ENCODE results near the gene SBDS. TPM values are rescaled to one million over a fixed set of nuclear protein-coding genes. Genes with fewer than 3 reads are reported as not detected.

The SBDS gene
- total and polyA plus RNA-seq, 2 experiments from 2014 or later = 85.1 to 118 TPM

- H4K20me1 ChIP-seq (ENCODE audit: insufficient read depth, poor library complexity, severe bottlenecking) = no peaks in the 10 kb centered on the region
- no peaks in the 10 kb centered on the region for H3K36me3 ChIP-seq (replicated peaks; ENCODE audit: insufficient read depth, low read depth)
- no peaks in the 10 kb centered on the region for H3K9me2 ChIP-seq (replicated peaks; ENCODE audit: insufficient read depth)
- H2AFZ ChIP-seq = no peak overlapping the region
- peak overlapping the region; percentile 34 for H3K27ac ChIP-seq
- TF ChIP-seq EZH2phosphoT487 (IDR thresholded peaks at IDR 0.05; ENCODE audit: low read depth, severe bottlenecking, unreplicated experiment) (no peak), CTCF (IDR thresholded peaks at IDR 0.05; ENCODE audit: poor library complexity) (no peak), EZH2 (IDR thresholded peaks at IDR 0.05; ENCODE audit: borderline replicate concordance) (no peak)
- no peak overlapping the region for H3K4me2 ChIP-seq
- no peaks in the 10 kb centered on the region for H3K4me1 ChIP-seq (ENCODE audit: insufficient read depth)
- no peak overlapping the region for H3K4me3 ChIP-seq
- no peaks in the 10 kb centered on the region for H3K9me3 ChIP-seq (ENCODE audit: low read depth)
- H3K79me2 ChIP-seq = no peaks in the 10 kb centered on the region
- 47% methylated on average over 4 of the region's 4 CpGs for WGBS (ENCODE audit: low lambda C conversion rate, missing lambda C conversion rate)
- no peaks in the 10 kb centered on the region for H3K27me3 ChIP-seq
- peak; percentile 14 for DNase-seq (ENCODE audit: low spot score)
These were observed 31.0 kb downstream of the SBDS start for GRCh38 chr7:66964411-66964810.

- no peaks in the 10 kb centered on the region for H3K27me3 ChIP-seq
- H3K79me2 ChIP-seq = no peaks in the 10 kb centered on the region
- no peaks in the 10 kb centered on the region for H3K36me3 ChIP-seq (replicated peaks; ENCODE audit: insufficient read depth, low read depth)
- H3K9me3 ChIP-seq (ENCODE audit: low read depth) = no peaks in the 10 kb centered on the region
- no peaks in the 10 kb centered on the region for H4K20me1 ChIP-seq (ENCODE audit: insufficient read depth, poor library complexity, severe bottlenecking)
- H3K27ac ChIP-seq = no peak overlapping the region
- no peak overlapping the region for H2AFZ ChIP-seq
- H3K4me1 ChIP-seq (ENCODE audit: insufficient read depth) = no peaks in the 10 kb centered on the region
- TF ChIP-seq EZH2phosphoT487 (IDR thresholded peaks at IDR 0.05; ENCODE audit: low read depth, severe bottlenecking, unreplicated experiment) (no peak), EZH2 (IDR thresholded peaks at IDR 0.05; ENCODE audit: borderline replicate concordance) (no peak), CTCF (IDR thresholded peaks at IDR 0.05; ENCODE audit: poor library complexity) (no peak)
- H3K4me3 ChIP-seq = no peak overlapping the region
- H3K9me2 ChIP-seq (replicated peaks; ENCODE audit: insufficient read depth) = no peaks in the 10 kb centered on the region
- no peak overlapping the region for H3K4me2 ChIP-seq
- DNase-seq (ENCODE audit: low spot score) = no peak
- WGBS (ENCODE audit: low lambda C conversion rate, missing lambda C conversion rate) = 95% methylated on average over 5 of the region's 5 CpGs
These were observed 34.3 kb downstream of the SBDS start for GRCh38 chr7:66961096-66961495.

GRCh38 chr7:66960192-66960591 lies 35.2 kb downstream of the SBDS start:
- DNase-seq (ENCODE audit: low spot score) = no peak
- Histone ChIP-seq H4K20me1 (ENCODE audit: insufficient read depth, poor library complexity, severe bottlenecking) (no peaks in the 10 kb centered on the region), H3K4me2 (no peak overlapping the region), H3K27ac (no peak overlapping the region), H3K27me3 (no peaks in the 10 kb centered on the region), H3K4me1 (ENCODE audit: insufficient read depth) (no peaks in the 10 kb centered on the region), H2AFZ (no peak overlapping the region), H3K9me3 (ENCODE audit: low read depth) (no peaks in the 10 kb centered on the region), H3K4me3 (no peak overlapping the region), H3K9me2 (replicated peaks; ENCODE audit: insufficient read depth) (no peaks in the 10 kb centered on the region), H3K79me2 (no peaks in the 10 kb centered on the region), H3K36me3 (replicated peaks; ENCODE audit: insufficient read depth, low read depth) (no peaks in the 10 kb centered on the region)
- 99% methylated on average over 4 of the region's 4 CpGs for WGBS (ENCODE audit: low lambda C conversion rate, missing lambda C conversion rate)
- TF ChIP-seq EZH2 (IDR thresholded peaks at IDR 0.05; ENCODE audit: borderline replicate concordance) = no peak
- TF ChIP-seq EZH2phosphoT487 (IDR thresholded peaks at IDR 0.05; ENCODE audit: low read depth, severe bottlenecking, unreplicated experiment) = no peak
- TF ChIP-seq CTCF (IDR thresholded peaks at IDR 0.05; ENCODE audit: poor library complexity) = no peak

All from hepatocyte (in vitro differentiated cells).